ENCODE data around the gene DISP2.

DISP2 gene

DNA sequence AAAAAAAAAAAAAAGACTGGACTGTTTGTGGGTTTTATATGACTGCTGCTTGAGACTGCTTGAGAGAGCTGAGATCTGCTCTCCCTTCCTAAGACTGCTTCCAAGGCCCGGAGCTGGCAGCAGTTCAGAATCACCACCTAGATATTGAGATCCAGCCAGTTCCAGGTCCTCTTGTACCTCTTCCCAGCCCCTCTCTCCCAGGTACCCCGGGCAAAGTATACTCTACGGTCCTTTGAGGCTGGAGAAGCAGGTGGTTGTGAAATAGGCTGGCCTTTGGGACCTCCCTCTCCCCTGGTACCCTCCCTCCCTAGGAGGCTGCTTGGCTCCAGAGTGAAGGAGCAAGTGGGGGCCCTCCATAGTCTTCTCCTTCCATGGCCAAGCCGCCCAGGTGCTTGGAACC, 70.2 kb downstream of the DISP2 start:
- no peak for DNase-seq
